K562 (cell line): ENCODE measurements around the gene ANO2. TPM values are rescaled to one million over a fixed set of nuclear protein-coding genes. Genes with fewer than 3 reads are reported as not detected.
A peak's percentile ranks its signal among the peaks of the same experiment; 100 is the strongest.

Experiments used
- ARNT ChIP-seq, 2 experiments: fragments of 450-650 bp; IDR thresholded peaks; 2 replicates each; pipeline ENCODE4 v1.6.1; 2016; ENCODE audit warnings: mild to moderate bottlenecking in 1 of 2
- CXXC5 ChIP-seq: fragments of 250-450 bp; sonication (Bioruptor Pico); IDR thresholded peaks from 2 replicates; pipeline ENCODE4 v1.8.0; 2022; ENCODE audit warnings: inconsistent platforms, mild to moderate bottlenecking, moderate library complexity
- E2F6 ChIP-seq, 2 experiments: IDR thresholded peaks; 2 replicates each; pipeline ENCODE4 v1.6.1; 2011; ENCODE audit warnings: borderline replicate concordance in 1 of 2, control low read depth in 1 of 2, low read depth in 1 of 2, low read length in 1 of 2, mild to moderate bottlenecking in 1 of 2, mixed read lengths in 1 of 2, moderate library complexity in 1 of 2; ENCODE audit not compliant: insufficient read depth in 1 of 2, insufficient read length in 1 of 2, poor library complexity in 1 of 2, severe bottlenecking in 1 of 2; ENCODE audit errors: extremely low read depth in 1 of 2
- ELK1 ChIP-seq: sonication (generic); formaldehyde crosslinking; IDR thresholded peaks from 2 replicates; pipeline ENCODE4 v1.8.1; 2022; ENCODE audit warnings: missing genetic modification reagents
- FOXM1 ChIP-seq, 2 experiments: fragments of 450-650 bp in 1 of 2; sonication (generic) in 1 of 2; formaldehyde crosslinking in 1 of 2; IDR thresholded peaks; 2 replicates each; pipeline versions ENCODE4 v1.6.1 to v1.9.0; 2017 to 2022; ENCODE audit warnings: low read depth in 2 of 2, mild to moderate bottlenecking in 2 of 2, missing genetic modification reagents in 1 of 2, moderate library complexity in 1 of 2
- HCFC1 ChIP-seq: IDR thresholded peaks from 2 replicates; pipeline ENCODE4 v1.6.1; 2012; ENCODE audit warnings: low read depth, low read length, improper control_type of control experiment
- KDM1A ChIP-seq, 2 experiments: fragments of 450-650 bp; IDR thresholded peaks; 2 replicates each; pipeline ENCODE4 v1.6.1; 2016; ENCODE audit warnings: mild to moderate bottlenecking in 2 of 2
- MYC ChIP-seq, 2 experiments: fragments of 250-450 bp in 1 of 2; sonication (Bioruptor Pico) in 1 of 2; IDR thresholded peaks; 2 replicates each; pipeline versions ENCODE4 v1.5.1 to v1.6.1; 2012 to 2021; ENCODE audit warnings: low read depth in 2 of 2, borderline replicate concordance in 1 of 2, improper control_type of control experiment in 1 of 2, low read length in 1 of 2, mild to moderate bottlenecking in 1 of 2, moderate library complexity in 1 of 2
- NCOA2 ChIP-seq, 2 experiments: fragments of 450-650 bp; IDR thresholded peaks; 2 replicates each; pipeline ENCODE4 v1.6.1; 2018; ENCODE audit warnings: mild to moderate bottlenecking in 2 of 2, moderate library complexity in 1 of 2; ENCODE audit not compliant: partially characterized antibody in 2 of 2
- NFXL1 ChIP-seq: fragments of 450-650 bp; formaldehyde crosslinking; IDR thresholded peaks from 2 replicates; pipeline ENCODE4 v1.4.0; 2021; ENCODE audit warnings: mild to moderate bottlenecking
- SIN3A ChIP-seq, 2 experiments: fragments of 150-350 bp in 1 of 2; IDR thresholded peaks; 2 replicates each; pipeline ENCODE4 v1.6.1; 2011 to 2016; ENCODE audit warnings: borderline replicate concordance in 2 of 2, low read depth in 2 of 2, low read length in 2 of 2, mild to moderate bottlenecking in 2 of 2, moderate library complexity in 2 of 2; ENCODE audit not compliant: control insufficient read depth in 1 of 2
- SRF ChIP-seq, 2 experiments: fragments of 250-450, 450-650 bp in 1 of 2; sonication (Bioruptor Pico) in 1 of 2; sonication (generic) in 1 of 2; formaldehyde crosslinking; IDR thresholded peaks; 2 replicates each; pipeline versions ENCODE4 v1.5.0 to v1.5.1; 2020 to 2022; ENCODE audit warnings: mild to moderate bottlenecking in 1 of 2, missing genetic modification reagents in 1 of 2
- SRSF7 ChIP-seq: fragments of 200-400 bp; formaldehyde crosslinking; optimal IDR thresholded peaks from 2 replicates; pipeline ENCODE3; 2017; ENCODE audit warnings: mild to moderate bottlenecking, low read depth, low read length
- TAF1 ChIP-seq: IDR thresholded peaks from 2 replicates; pipeline ENCODE4 v1.6.1; 2011; ENCODE audit warnings: mild to moderate bottlenecking, low read length, moderate library complexity; ENCODE audit not compliant: insufficient read depth, control insufficient read depth, severe bottlenecking; ENCODE audit errors: extremely low read depth
- ZBTB12 ChIP-seq: fragments of 250-450 bp; sonication (Bioruptor Pico); IDR thresholded peaks from 2 replicates; pipeline ENCODE4 v1.4.0; 2020
- ZNF324 ChIP-seq: fragments of 250-450 bp; sonication (Bioruptor Pico); IDR thresholded peaks from 2 replicates; pipeline ENCODE4 v1.4.0; 2020; ENCODE audit warnings: mild to moderate bottlenecking
- polyA plus RNA-seq, 8 experiments: library from polyadenylated mRNA; depleted of rRNA in 4 of 8; stranded (reverse) in 5 of 8; unstranded in 3 of 8; fragments of >200 nt; fragmentation: Nextera tagmentation in 2 of 8; fragmentation: Illumina TruSeq in 1 of 8; extraction: Ambion mirVana in 2 of 8; extraction: Trizol in 1 of 8; gene quantifications; 2 replicates each; pipeline versions ENCODE4 v1.2.1 to v1.2.3, GENCODE V29; 2011 to 2014; ENCODE audit warnings: inconsistent platforms in 1 of 8, missing spikeins in 1 of 8
- total RNA-seq, 7 experiments: library from RNA; depleted of rRNA in 6 of 7; stranded (reverse); fragments of >200 nt in 6 of 7; fragmentation: Illumina TruSeq in 2 of 7; extraction: Trizol in 2 of 7; gene quantifications; 2 replicates each; pipeline versions ENCODE4 v1.2.1 to v1.2.3, GENCODE V29; 2011 to 2021; ENCODE audit warnings: low replicate concordance in 1 of 7
- TF ChIP-seq, protein P1 (sequence below): fragments of 450-650 bp; IDR thresholded peaks from 2 replicates; pipeline ENCODE4 v1.6.1; 2017; ENCODE audit warnings: antibody characterized with exemption, mild to moderate bottlenecking

The ANO2 gene
- total and polyA plus RNA-seq, 9 of the 15 experiments (the other 6 are each of a cell fraction or from before 2014, with no cell fraction given): 0.64 TPM; not detected in 8

- TF ChIP-seq FOXM1 (IDR thresholded peaks at IDR 0.05; ENCODE audit: low read depth) (peak; percentile 58), FOXM1 (CRISPR knock-in tag; IDR thresholded peaks at IDR 0.05; ENCODE audit: low read depth) (no peak), SRF (CRISPR knock-in tag; IDR thresholded peaks at IDR 0.05) (no peak), SIN3A (IDR thresholded peaks at IDR 0.05; ENCODE audit: borderline replicate concordance in 2 of 2, control insufficient read depth in 1 of 2, low read depth in 2 of 2, low read length in 2 of 2) (no peak), TAF1 (no peak), HCFC1 (no peak), ZBTB12 (CRISPR knock-in tag) (no peak), MYC (IDR thresholded peaks at IDR 0.05; ENCODE audit: low read depth, low read length) (peak; percentile 35; the same call in 1 of the 2 replicates), MYC (CRISPR knock-in tag; IDR thresholded peaks at IDR 0.05; ENCODE audit: borderline replicate concordance, low read depth) (no peak), NCOA2 (IDR thresholded peaks at IDR 0.05; ENCODE audit: partially characterized antibody in 2 of 2) (no peak), E2F6 (IDR thresholded peaks at IDR 0.05; ENCODE audit: borderline replicate concordance in 1 of 2, extremely low read depth in 1 of 2, insufficient read depth in 1 of 2, insufficient read length in 1 of 2, low read depth in 1 of 2, low read length in 1 of 2, poor library complexity in 1 of 2, severe bottlenecking in 1 of 2) (peak; percentile 48 to 69), KDM1A (IDR thresholded peaks at IDR 0.05) (peak; percentile 61 to 66; a peak in 3 of 4 replicates), SRSF7 (no peak), ZNF324 (CRISPR knock-in tag) (no peak), ARNT (IDR thresholded peaks at IDR 0.05) (no peak), NFXL1 (CRISPR knock-in tag) (no peak), CXXC5 (CRISPR knock-in tag) (0 out of 2 replicates have a peak, but pooled peaks have one; percentile 32), ELK1 (CRISPR knock-in tag) (no peak)
- TF ChIP-seq, protein P1, sequence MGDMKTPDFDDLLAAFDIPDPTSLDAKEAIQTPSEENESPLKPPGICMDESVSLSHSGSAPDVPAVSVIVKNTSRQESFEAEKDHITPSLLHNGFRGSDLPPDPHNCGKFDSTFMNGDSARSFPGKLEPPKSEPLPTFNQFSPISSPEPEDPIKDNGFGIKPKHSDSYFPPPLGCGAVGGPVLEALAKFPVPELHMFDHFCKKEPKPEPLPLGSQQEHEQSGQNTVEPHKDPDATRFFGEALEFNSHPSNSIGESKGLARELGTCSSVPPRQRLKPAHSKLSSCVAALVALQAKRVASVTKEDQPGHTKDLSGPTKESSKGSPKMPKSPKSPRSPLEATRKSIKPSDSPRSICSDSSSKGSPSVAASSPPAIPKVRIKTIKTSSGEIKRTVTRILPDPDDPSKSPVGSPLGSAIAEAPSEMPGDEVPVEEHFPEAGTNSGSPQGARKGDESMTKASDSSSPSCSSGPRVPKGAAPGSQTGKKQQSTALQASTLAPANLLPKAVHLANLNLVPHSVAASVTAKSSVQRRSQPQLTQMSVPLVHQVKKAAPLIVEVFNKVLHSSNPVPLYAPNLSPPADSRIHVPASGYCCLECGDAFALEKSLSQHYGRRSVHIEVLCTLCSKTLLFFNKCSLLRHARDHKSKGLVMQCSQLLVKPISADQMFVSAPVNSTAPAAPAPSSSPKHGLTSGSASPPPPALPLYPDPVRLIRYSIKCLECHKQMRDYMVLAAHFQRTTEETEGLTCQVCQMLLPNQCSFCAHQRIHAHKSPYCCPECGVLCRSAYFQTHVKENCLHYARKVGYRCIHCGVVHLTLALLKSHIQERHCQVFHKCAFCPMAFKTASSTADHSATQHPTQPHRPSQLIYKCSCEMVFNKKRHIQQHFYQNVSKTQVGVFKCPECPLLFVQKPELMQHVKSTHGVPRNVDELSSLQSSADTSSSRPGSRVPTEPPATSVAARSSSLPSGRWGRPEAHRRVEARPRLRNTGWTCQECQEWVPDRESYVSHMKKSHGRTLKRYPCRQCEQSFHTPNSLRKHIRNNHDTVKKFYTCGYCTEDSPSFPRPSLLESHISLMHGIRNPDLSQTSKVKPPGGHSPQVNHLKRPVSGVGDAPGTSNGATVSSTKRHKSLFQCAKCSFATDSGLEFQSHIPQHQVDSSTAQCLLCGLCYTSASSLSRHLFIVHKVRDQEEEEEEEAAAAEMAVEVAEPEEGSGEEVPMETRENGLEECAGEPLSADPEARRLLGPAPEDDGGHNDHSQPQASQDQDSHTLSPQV: no peak; the same call in 1 of the 2 replicates
These were observed 332.3 kb downstream of the ANO2 start (continued) for GRCh38 chr12:5612556-5613410.
